Measurements from ENCODE around the gene MAPKAP1. TPM values are rescaled to one million over a fixed set of nuclear protein-coding genes. Genes with fewer than 3 reads are reported as not detected.

The MAPKAP1 gene
- total and polyA plus RNA-seq, 2 experiments from 2014 or later, result 68.4 to 98.5 TPM

DNA sequence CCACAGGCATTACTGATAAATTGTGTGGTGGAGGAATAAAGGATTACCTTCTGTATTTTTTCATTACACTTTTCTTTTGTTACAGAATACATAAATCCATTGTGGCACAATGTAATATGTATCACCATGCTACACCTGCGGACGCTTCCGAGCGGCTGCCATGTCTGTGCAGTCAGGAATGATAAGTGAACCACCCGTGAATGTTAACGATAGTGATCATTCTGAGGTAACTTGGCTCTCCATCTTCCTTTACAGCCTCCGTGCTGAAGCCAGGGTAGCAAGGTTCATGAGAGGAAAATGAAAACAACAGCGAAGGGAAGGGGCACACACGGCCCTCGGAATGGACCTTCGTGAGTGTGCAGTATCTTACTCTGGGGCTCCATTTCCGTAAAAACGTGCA, 161.2 kb downstream of the MAPKAP1 start:
- ATAC-seq (no peak), DNase-seq (ENCODE audit: low spot score) (no peak)
- Histone ChIP-seq H3K9me2 (ENCODE audit: insufficient read depth) (no peaks in the 10 kb centered on the region), H3K4me1 (ENCODE audit: insufficient read depth) (0 out of 2 replicates have a peak, but pooled peaks cover 7% of the 10 kb centered on the region), H3K4me3 (no peak overlapping the region), H2AFZ (no peak overlapping the region), H4K20me1 (replicated peaks; ENCODE audit: insufficient read depth) (peaks cover 11% of the 10 kb centered on the region), H3K27ac (ENCODE audit: low read depth) (no peak overlapping the region), H3F3A (replicated peaks; ENCODE audit: low read depth) (no peaks in the 10 kb centered on the region), H3K27me3 (ENCODE audit: insufficient read depth) (no peaks in the 10 kb centered on the region), H3K4me2 (no peak overlapping the region), H3K79me2 (replicated peaks; ENCODE audit: insufficient read depth) (no peaks in the 10 kb centered on the region), H3K36me3 (ENCODE audit: insufficient read depth) (no peaks in the 10 kb centered on the region)
- Mint-ChIP-seq H3K9me3 (no peaks in the 10 kb centered on the region), H3K4me1 (peaks cover 16% of the 10 kb centered on the region; the same call in 2 of the 3 replicates), H3K4me3 (no peak overlapping the region), H3K27me3 (ENCODE audit: insufficient read depth, low read depth, poor library complexity) (no peaks in the 10 kb centered on the region), H3K36me3 (ENCODE audit: low read depth) (no peaks in the 10 kb centered on the region), H3K27ac (no peak overlapping the region)
- TF ChIP-seq, protein P1, sequence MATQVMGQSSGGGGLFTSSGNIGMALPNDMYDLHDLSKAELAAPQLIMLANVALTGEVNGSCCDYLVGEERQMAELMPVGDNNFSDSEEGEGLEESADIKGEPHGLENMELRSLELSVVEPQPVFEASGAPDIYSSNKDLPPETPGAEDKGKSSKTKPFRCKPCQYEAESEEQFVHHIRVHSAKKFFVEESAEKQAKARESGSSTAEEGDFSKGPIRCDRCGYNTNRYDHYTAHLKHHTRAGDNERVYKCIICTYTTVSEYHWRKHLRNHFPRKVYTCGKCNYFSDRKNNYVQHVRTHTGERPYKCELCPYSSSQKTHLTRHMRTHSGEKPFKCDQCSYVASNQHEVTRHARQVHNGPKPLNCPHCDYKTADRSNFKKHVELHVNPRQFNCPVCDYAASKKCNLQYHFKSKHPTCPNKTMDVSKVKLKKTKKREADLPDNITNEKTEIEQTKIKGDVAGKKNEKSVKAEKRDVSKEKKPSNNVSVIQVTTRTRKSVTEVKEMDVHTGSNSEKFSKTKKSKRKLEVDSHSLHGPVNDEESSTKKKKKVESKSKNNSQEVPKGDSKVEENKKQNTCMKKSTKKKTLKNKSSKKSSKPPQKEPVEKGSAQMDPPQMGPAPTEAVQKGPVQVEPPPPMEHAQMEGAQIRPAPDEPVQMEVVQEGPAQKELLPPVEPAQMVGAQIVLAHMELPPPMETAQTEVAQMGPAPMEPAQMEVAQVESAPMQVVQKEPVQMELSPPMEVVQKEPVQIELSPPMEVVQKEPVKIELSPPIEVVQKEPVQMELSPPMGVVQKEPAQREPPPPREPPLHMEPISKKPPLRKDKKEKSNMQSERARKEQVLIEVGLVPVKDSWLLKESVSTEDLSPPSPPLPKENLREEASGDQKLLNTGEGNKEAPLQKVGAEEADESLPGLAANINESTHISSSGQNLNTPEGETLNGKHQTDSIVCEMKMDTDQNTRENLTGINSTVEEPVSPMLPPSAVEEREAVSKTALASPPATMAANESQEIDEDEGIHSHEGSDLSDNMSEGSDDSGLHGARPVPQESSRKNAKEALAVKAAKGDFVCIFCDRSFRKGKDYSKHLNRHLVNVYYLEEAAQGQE (IDR thresholded peaks at IDR 0.05; ENCODE audit: unreplicated experiment), result no peak

DNA sequence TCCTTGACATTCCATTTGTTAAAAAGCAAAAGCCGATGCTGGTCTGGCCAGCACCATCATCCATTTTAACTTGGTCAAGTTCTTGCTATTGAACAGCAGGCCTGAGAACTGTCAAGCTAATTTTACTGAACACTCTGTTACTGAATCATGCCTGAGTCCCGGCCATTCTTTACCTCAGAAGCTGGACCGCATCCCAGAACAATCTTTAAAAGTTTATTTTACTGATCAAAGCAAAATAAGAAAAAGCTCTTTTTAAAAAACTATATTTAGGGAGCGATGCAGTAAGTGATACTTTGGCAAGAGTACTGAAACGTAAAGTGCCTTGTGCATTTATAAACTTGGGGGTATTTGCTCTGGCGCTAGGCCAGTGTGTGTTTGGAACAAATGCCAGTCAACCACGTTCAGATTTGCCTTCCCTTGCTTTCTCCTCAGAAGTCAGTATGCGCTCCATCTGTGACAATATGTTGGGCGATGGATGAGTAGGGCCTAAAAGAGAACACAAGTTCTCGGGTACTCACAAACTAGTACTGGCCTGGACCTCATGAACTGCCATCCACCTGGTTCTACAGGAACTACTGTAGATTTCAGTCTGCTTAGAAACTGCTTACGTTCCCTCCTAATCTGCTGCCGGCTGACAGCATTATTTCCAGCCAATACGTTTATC, 161.9 kb downstream of the MAPKAP1 start:
- no peak for ATAC-seq

DNA sequence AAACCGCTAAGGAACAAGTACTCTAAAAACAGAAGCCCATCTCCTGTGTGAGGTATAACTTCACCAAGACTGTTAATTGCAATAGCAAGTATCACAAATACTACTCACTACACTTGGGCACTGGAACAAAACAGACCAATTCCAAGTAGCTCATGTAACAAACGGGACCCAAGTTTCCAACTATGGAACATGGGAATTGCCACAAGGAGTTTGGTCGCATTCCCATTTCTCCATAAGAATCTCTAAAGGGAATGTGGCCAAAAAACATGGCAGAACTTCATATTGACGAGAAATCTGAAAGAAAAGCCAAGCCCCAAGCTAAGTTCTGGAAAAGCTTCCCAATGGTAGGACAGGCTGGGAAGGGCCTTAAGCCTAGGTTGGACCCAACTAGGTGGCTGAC, 162.5 kb downstream of the MAPKAP1 start:
- ATAC-seq (no peak), DNase-seq (ENCODE audit: low spot score) (no peak)
- Histone ChIP-seq H3K36me3 (ENCODE audit: insufficient read depth) (no peaks in the 10 kb centered on the region), H3K4me2 (no peak overlapping the region), H3K4me1 (ENCODE audit: insufficient read depth) (peaks cover 9% of the 10 kb centered on the region; the same call in 1 of the 2 replicates), H3K27ac (ENCODE audit: low read depth) (no peak overlapping the region), H3K9me2 (ENCODE audit: insufficient read depth) (no peaks in the 10 kb centered on the region), H3K4me3 (no peak overlapping the region), H3K79me2 (replicated peaks; ENCODE audit: insufficient read depth) (no peaks in the 10 kb centered on the region), H2AFZ (no peak overlapping the region), H3K27me3 (ENCODE audit: insufficient read depth) (no peaks in the 10 kb centered on the region), H3F3A (replicated peaks; ENCODE audit: low read depth) (no peaks in the 10 kb centered on the region), H4K20me1 (replicated peaks; ENCODE audit: insufficient read depth) (peaks cover 11% of the 10 kb centered on the region)
- Mint-ChIP-seq H3K27ac (no peak overlapping the region), H3K9me3 (no peaks in the 10 kb centered on the region), H3K36me3 (ENCODE audit: low read depth) (no peaks in the 10 kb centered on the region), H3K4me1 (peaks cover 22% of the 10 kb centered on the region), H3K27me3 (ENCODE audit: insufficient read depth, low read depth, poor library complexity) (no peaks in the 10 kb centered on the region), H3K4me3 (no peak overlapping the region)
- no peak for TF ChIP-seq ZNF331 (CRISPR knock-in tag; IDR thresholded peaks at IDR 0.05; ENCODE audit: low read depth)
- TF ChIP-seq EZH2 (IDR thresholded peaks at IDR 0.05; ENCODE audit: low read depth, unreplicated experiment), result no peak
- TF ChIP-seq, protein P2, sequence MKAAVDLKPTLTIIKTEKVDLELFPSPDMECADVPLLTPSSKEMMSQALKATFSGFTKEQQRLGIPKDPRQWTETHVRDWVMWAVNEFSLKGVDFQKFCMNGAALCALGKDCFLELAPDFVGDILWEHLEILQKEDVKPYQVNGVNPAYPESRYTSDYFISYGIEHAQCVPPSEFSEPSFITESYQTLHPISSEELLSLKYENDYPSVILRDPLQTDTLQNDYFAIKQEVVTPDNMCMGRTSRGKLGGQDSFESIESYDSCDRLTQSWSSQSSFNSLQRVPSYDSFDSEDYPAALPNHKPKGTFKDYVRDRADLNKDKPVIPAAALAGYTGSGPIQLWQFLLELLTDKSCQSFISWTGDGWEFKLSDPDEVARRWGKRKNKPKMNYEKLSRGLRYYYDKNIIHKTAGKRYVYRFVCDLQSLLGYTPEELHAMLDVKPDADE (IDR thresholded peaks at IDR 0.05), result no peak
- no peak for TF ChIP-seq JUNB (IDR thresholded peaks at IDR 0.05; ENCODE audit: unreplicated experiment)
- no peak for TF ChIP-seq ZNF114 (CRISPR knock-in tag; IDR thresholded peaks at IDR 0.05)
- TF ChIP-seq, protein P3, sequence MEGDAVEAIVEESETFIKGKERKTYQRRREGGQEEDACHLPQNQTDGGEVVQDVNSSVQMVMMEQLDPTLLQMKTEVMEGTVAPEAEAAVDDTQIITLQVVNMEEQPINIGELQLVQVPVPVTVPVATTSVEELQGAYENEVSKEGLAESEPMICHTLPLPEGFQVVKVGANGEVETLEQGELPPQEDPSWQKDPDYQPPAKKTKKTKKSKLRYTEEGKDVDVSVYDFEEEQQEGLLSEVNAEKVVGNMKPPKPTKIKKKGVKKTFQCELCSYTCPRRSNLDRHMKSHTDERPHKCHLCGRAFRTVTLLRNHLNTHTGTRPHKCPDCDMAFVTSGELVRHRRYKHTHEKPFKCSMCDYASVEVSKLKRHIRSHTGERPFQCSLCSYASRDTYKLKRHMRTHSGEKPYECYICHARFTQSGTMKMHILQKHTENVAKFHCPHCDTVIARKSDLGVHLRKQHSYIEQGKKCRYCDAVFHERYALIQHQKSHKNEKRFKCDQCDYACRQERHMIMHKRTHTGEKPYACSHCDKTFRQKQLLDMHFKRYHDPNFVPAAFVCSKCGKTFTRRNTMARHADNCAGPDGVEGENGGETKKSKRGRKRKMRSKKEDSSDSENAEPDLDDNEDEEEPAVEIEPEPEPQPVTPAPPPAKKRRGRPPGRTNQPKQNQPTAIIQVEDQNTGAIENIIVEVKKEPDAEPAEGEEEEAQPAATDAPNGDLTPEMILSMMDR (conservative IDR thresholded peaks at IDR 0.05; ENCODE audit: low read depth in 2 of 2), result no peak
- TF ChIP-seq STAT1 (IDR thresholded peaks at IDR 0.05; ENCODE audit: unreplicated experiment), result no peak
- no peak for TF ChIP-seq NANOG (IDR thresholded peaks at IDR 0.05; ENCODE audit: borderline replicate concordance)

More for the DNA sequence above, 161.9 kb downstream of the MAPKAP1 start:
- DNase-seq (ENCODE audit: low spot score), result no peak
- H3K79me2 ChIP-seq (replicated peaks; ENCODE audit: insufficient read depth), result no peaks in the 10 kb centered on the region
- H3F3A ChIP-seq (replicated peaks; ENCODE audit: low read depth), result no peaks in the 10 kb centered on the region
- H3K27me3 ChIP-seq (ENCODE audit: insufficient read depth), result no peaks in the 10 kb centered on the region
- 0 out of 2 replicates have a peak, but pooled peaks cover 7% of the 10 kb centered on the region for H3K4me1 ChIP-seq (ENCODE audit: insufficient read depth)
- no peak overlapping the region for H3K4me3 ChIP-seq
- no peaks in the 10 kb centered on the region for H3K9me2 ChIP-seq (ENCODE audit: insufficient read depth)
- H3K4me3 Mint-ChIP-seq, result no peak overlapping the region
- H3K36me3 ChIP-seq (ENCODE audit: insufficient read depth), result no peaks in the 10 kb centered on the region
- H3K4me1 Mint-ChIP-seq, result peaks cover 19% of the 10 kb centered on the region; the same call in 2 of the 3 replicates
- no peak for TF ChIP-seq STAT1 (IDR thresholded peaks at IDR 0.05; ENCODE audit: unreplicated experiment)
- no peak for TF ChIP-seq NANOG (IDR thresholded peaks at IDR 0.05; ENCODE audit: borderline replicate concordance)
- no peak for TF ChIP-seq ZNF331 (CRISPR knock-in tag; IDR thresholded peaks at IDR 0.05; ENCODE audit: low read depth)
- H3K27ac Mint-ChIP-seq, result 0 out of 2 replicates have a peak overlapping the region, but pooled peaks have one; percentile 33
- no peaks in the 10 kb centered on the region for H3K36me3 Mint-ChIP-seq (ENCODE audit: low read depth)
- H4K20me1 ChIP-seq (replicated peaks; ENCODE audit: insufficient read depth), result peaks cover 11% of the 10 kb centered on the region
- no peaks in the 10 kb centered on the region for H3K27me3 Mint-ChIP-seq (ENCODE audit: insufficient read depth, low read depth, poor library complexity)
- H3K4me2 ChIP-seq, result no peak overlapping the region
- no peak overlapping the region for H2AFZ ChIP-seq
- H3K27ac ChIP-seq (ENCODE audit: low read depth), result no peak overlapping the region
- H3K9me3 Mint-ChIP-seq, result no peaks in the 10 kb centered on the region

All from GM23338 (cell line).